SJSA1 (cell line): ENCODE data around the gene NDC1. TPM values are rescaled to one million over a fixed set of nuclear protein-coding genes. Genes with fewer than 3 reads are reported as not detected.
"Not testable (repeated sequence)": the region's sequence is repeated elsewhere in the genome, so short reads cannot be mapped to it uniquely, and the experiment has no call there.

ENCODE experiments used
- DNase-seq, 2 experiments: peaks; one replicate each; pipeline ENCODE4 v3.0.0-alpha.2; 2015 to 2020; ENCODE audit warnings: low spot score in 2 of 2, low read depth in 1 of 2
- H3K27ac ChIP-seq: fragments of 250-450 bp; sonication (Bioruptor Pico); 2 replicates; pipeline ENCODE4 v1.5.1; 2020; ENCODE audit warnings: mild to moderate bottlenecking, moderate library complexity
- H3K27me3 ChIP-seq: fragments of 250-450 bp; sonication (Bioruptor Pico); replicated peaks from 2 replicates; pipeline ENCODE4 v1.5.1; 2020; ENCODE audit warnings: mild to moderate bottlenecking, moderate library complexity
- H3K36me3 ChIP-seq: fragments of 250-450 bp; sonication (Bioruptor Pico); 2 replicates; pipeline ENCODE4 v1.5.1; 2020; ENCODE audit warnings: mild to moderate bottlenecking
- H3K4me1 ChIP-seq: fragments of 250-450 bp; sonication (Bioruptor Pico); replicated peaks from 2 replicates; pipeline ENCODE4 v1.6.1; 2021; ENCODE audit warnings: mild to moderate bottlenecking
- H3K4me3 ChIP-seq: fragments of 250-450 bp; sonication (Bioruptor Pico); 2 replicates; pipeline ENCODE4 v1.5.1; 2020; ENCODE audit warnings: mild to moderate bottlenecking
- H3K9me3 ChIP-seq: fragments of 250-450 bp; sonication (Bioruptor Pico); replicated peaks from 2 replicates; pipeline ENCODE4 v1.5.1; 2020; ENCODE audit warnings: mild to moderate bottlenecking
- total RNA-seq: library from RNA; depleted of rRNA; stranded (reverse); fragments of >200 nt; shearing (Covaris generic); gene quantifications from 2 replicates; pipeline ENCODE4 v1.2.3, GENCODE V29; 2014

NDC1 gene
- total RNA-seq, 1 experiment from 2014 or later: 65.0 TPM

DNA sequence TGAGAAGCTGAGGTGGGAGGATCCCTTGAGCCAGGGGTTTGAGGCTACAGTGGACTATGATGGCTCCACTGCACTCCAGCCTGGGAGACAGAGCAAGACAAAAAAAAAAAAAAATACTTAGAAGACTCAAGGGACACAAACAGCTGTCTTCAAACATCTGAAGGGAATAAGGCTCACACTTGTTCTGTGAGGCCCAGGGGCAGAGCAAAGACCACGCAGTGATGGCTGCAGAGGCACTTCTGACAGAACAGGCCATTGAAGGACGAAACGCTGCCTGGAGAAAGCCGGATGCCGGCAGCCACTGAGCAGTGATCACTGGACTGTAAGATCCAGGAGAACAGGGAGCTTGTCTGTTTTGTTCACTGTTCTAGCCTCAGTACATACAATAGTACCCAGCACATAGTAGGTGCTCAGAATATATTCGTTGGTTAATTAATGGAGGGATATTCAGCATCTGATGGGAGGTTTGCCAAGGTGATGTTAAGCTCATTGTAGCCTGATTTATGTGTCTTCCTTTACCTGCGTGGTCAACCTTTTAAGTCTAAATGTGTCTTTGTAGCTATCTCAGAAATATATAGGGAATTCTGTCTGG is 12.1 kb upstream of the NDC1 start:
- Histone ChIP-seq H3K9me3 (0 out of 2 replicates have a peak, but pooled peaks cover 2% of the 10 kb centered on the region), H3K27me3 (no peaks in the 10 kb centered on the region), H3K27ac (no peak overlapping the region), H3K4me3 (no peak overlapping the region), H3K36me3 (peaks cover 22% of the 10 kb centered on the region), H3K4me1 (no peaks in the 10 kb centered on the region)
- no peak for DNase-seq

DNA sequence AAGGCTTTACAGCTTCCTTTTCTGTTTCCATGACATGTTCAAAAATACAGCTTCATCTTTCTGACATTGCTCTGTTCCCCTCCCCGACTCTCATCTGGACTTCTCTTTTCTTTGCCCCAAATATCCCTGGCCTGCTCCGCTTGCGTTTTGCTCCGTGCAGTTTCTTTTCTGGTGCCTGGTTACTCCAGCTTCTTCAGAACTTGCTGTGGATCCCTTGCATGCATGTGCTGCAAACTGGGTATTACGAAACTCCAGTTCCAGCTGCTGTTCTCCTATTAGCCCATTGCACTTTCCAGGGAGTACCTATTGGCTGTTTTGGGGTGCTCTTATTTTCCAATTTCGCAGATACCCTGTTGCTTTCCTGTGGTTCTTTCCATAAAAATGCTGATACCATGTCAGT is 9.9 kb upstream of the NDC1 start:
- DNase-seq: no peak
- H3K4me3 ChIP-seq: no peak overlapping the region
- peaks cover 14% of the 10 kb centered on the region for H3K36me3 ChIP-seq

DNA sequence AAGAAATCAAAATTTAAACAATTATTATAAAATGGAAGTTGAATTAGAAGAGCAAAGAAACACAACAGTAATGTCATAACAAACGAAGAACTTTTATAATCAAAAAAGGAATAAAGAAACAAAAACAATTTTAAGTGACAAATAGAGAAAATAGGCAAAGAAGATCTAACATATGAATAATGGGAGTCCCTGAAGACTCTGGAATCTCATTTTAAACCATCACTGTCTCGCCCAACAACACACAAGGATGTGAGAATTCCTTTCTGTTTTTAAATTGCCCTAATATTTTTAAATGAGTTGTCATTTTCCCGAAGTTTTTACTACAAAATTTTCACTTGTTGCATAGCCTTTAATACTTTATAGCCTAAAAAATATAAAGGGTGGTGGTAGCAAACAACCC is 4.3 kb upstream of the NDC1 start:
- H3K27me3 ChIP-seq: no peaks in the 10 kb centered on the region
- H3K4me1 ChIP-seq: no peaks in the 10 kb centered on the region
- no peak overlapping the region for H3K27ac ChIP-seq
- peaks cover 3% of the 10 kb centered on the region; the same call in 1 of the 2 replicates for H3K36me3 ChIP-seq
- peaks cover 2% of the 10 kb centered on the region; the same call in 1 of the 2 replicates for H3K9me3 ChIP-seq
- no peak for DNase-seq
- no peak overlapping the region for H3K4me3 ChIP-seq

More for the DNA sequence above, 9.9 kb upstream of the NDC1 start:
- H3K9me3 ChIP-seq: 0 out of 2 replicates have a peak, but pooled peaks cover 2% of the 10 kb centered on the region
- H3K27me3 ChIP-seq: no peaks in the 10 kb centered on the region
- H3K27ac ChIP-seq: no peak overlapping the region
- H3K4me1 ChIP-seq: no peaks in the 10 kb centered on the region

DNA sequence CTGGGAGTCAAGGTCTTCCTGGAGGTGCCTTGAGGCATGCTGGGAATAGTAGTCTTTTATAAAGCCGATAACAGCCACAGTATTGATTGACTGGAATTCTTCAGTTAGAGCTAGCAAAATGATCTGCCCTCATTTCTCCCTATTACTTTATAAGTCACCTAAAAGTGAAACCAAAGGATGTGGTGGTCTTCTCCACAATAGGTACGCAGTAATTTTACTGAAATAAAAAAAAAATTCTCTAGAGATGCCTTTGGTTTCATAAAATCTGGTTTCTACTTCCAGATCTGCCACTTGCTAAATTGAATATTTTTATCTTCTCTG is 518 bp upstream of the NDC1 start:
- peaks cover 2% of the 10 kb centered on the region; the same call in 1 of the 2 replicates for H3K9me3 ChIP-seq
- DNase-seq: no peak
- H3K4me1 ChIP-seq: peaks cover 21% of the 10 kb centered on the region
- H3K27me3 ChIP-seq: no peaks in the 10 kb centered on the region
- H3K27ac ChIP-seq: no peak overlapping the region
- H3K36me3 ChIP-seq: peaks cover 3% of the 10 kb centered on the region; the same call in 1 of the 2 replicates
- peak overlapping the region; percentile 76 for H3K4me3 ChIP-seq

DNA sequence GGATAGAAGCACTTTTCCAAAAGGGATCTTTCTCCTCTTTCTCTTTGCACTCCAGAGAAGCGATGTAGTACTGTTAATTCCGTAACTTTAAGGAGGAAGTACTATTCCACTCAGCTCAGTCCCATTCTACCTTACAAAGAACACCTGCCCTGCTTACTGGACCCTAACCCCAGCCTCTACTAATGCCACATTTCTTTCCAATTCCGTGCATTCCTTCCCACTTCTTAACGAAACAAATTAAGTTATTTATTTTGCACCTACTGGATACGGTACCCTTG is 511 bp downstream of the NDC1 start:
- H3K27ac ChIP-seq: peak overlapping the region; percentile 54
- DNase-seq: no peak
- peaks cover 21% of the 10 kb centered on the region for H3K4me1 ChIP-seq
- H3K36me3 ChIP-seq: peaks cover 5% of the 10 kb centered on the region; the same call in 1 of the 2 replicates
- no peaks in the 10 kb centered on the region for H3K27me3 ChIP-seq
- peak overlapping the region; percentile 76 for H3K4me3 ChIP-seq
- H3K9me3 ChIP-seq: peaks cover 2% of the 10 kb centered on the region; the same call in 1 of the 2 replicates

DNA sequence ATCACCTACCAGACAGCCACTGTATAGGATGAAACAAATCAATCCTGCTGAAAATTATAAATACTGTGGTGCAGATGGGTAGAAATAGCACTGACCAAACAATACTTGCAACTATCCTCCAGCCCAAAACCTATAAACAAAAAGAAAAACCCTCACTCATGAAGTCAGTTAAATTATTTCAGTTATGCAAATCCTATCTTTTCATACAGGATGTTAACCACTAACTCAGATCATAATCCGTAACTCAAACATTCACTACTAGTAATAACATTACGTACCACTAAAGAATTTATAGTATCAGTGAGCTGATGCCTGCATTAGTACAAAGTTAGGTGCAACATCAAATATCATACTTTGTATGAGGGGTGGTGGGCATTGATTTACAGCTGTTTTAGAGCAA is 2.6 kb downstream of the NDC1 start:
- peaks cover 21% of the 10 kb centered on the region for H3K4me1 ChIP-seq
- H3K27ac ChIP-seq: peak overlapping the region; percentile 9; the same call in 1 of the 2 replicates
- no peaks in the 10 kb centered on the region for H3K9me3 ChIP-seq
- H3K36me3 ChIP-seq: peaks cover 11% of the 10 kb centered on the region
- DNase-seq: peak in 1 of 2 experiments; percentile 29
- H3K27me3 ChIP-seq: no peaks in the 10 kb centered on the region
- no peak overlapping the region for H3K4me3 ChIP-seq

DNA sequence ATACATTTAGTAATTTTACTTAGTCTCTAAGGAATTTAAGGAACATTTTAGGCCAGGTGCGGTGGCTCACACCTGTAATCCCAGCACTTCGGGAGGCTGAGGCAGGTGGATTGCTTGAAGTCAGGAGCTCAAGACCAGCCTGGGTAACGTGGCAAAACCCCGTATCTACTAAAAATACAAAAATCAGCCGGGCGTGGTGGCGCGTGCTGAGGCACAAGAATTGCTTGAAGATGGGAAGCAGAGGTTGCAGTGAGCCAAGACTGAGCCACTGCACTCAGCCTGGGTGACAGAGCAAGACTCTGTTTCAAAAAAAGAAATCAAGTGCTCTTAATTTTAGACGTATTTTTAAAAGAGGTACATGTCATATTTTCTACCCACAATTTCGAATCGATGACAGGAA is 3.3 kb downstream of the NDC1 start:
- no peak for DNase-seq
- H3K27me3 ChIP-seq: no peaks in the 10 kb centered on the region
- H3K4me3 ChIP-seq: no peak overlapping the region
- H3K9me3 ChIP-seq: no peaks in the 10 kb centered on the region
- peaks cover 21% of the 10 kb centered on the region for H3K4me1 ChIP-seq
- no peak overlapping the region for H3K27ac ChIP-seq
- peaks cover 16% of the 10 kb centered on the region for H3K36me3 ChIP-seq

DNA sequence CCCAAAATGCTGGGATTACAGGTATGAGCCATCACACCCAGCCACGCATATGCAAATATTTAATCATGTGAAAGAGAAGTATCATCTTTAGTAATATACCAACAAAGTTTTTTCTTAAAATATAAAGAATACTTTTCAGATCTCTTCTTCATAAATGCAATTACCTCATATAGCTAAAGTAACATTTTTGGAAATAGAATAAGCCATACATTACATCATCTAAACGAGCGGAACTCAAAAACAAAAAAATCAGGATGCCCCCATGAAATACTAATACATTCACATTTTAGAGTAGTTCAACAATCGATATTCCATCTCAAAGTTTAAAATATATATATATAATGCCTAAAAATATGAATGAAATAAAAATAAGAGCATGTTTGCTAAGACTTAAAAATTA is 4.7 kb downstream of the NDC1 start:
- H3K36me3 ChIP-seq: peaks cover 28% of the 10 kb centered on the region
- H3K9me3 ChIP-seq: no peaks in the 10 kb centered on the region
- H3K4me1 ChIP-seq: peaks cover 21% of the 10 kb centered on the region
- H3K27ac ChIP-seq: no peak overlapping the region
- DNase-seq: no peak
- H3K27me3 ChIP-seq: no peaks in the 10 kb centered on the region
- no peak overlapping the region for H3K4me3 ChIP-seq

DNA sequence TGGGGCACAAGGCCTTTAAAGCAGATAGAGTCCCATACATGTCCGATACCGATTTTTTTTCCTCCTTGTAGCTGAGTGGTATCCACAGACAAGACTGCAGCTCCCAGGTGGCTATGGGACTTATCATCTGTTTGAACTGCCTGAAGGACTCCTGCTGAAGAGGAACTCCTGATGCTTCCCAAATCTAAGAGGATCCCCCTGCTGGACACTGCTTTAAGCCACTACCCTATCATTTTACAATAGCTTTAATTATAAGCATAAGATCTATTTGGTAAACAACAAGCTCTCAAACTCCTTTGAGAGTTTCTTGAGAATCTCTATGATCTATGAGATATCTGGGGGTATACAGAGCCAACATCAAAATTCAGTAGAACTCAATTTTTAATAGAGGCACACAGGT is 11.7 kb downstream of the NDC1 start:
- Histone ChIP-seq H3K9me3 (no peaks in the 10 kb centered on the region), H3K36me3 (peaks cover 68% of the 10 kb centered on the region), H3K27me3 (no peaks in the 10 kb centered on the region), H3K4me1 (no peaks in the 10 kb centered on the region), H3K27ac (no peak overlapping the region), H3K4me3 (no peak overlapping the region)
- DNase-seq: peak in 1 of 2 experiments; percentile 19

DNA sequence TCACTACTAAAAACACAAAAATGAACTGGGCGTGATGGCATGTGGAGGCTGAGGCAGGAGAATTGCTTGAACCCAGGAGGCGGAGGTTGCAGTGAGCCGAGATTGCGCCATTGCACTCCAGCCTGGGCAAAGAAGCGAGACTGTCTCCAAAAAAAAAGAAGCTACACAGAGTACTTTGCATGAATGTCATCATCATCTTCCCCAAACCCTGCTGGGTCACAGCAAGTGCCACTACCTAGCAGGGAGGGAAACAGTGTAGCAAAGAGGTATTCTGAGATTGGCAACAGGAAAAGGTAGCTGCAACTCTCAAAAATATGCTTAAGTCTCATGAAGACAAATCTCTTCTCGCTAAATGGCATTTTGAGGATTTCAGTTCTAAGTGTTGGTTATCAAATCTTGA is 12.8 kb downstream of the NDC1 start:
- no peak overlapping the region for H3K4me3 ChIP-seq
- no peak overlapping the region for H3K27ac ChIP-seq
- H3K36me3 ChIP-seq: peaks cover 69% of the 10 kb centered on the region
- H3K27me3 ChIP-seq: no peaks in the 10 kb centered on the region
- no peaks in the 10 kb centered on the region for H3K9me3 ChIP-seq
- no peaks in the 10 kb centered on the region for H3K4me1 ChIP-seq
- DNase-seq: no peak

DNA sequence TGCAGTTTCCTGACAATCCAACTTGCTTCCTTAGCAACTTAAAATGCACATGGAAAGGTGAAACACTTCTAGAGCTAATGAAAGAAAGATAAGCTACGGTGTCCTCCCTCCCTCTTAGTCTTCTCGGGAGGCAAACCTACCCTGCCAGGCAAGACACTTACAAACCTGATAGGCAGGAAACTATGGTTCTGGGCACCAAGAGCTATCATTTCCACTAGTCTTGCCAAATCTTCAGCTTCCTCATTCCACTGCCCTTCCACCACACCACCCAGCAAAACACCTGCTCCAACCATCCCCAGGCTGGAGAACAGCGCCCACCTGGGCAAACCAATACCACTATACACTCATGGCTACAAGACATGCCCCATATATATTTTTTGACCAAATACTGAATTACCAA is 15.2 kb downstream of the NDC1 start:
- Histone ChIP-seq H3K4me1 (no peaks in the 10 kb centered on the region), H3K4me3 (no peak overlapping the region), H3K27me3 (no peaks in the 10 kb centered on the region), H3K27ac (no peak overlapping the region), H3K36me3 (peaks cover 61% of the 10 kb centered on the region), H3K9me3 (no peaks in the 10 kb centered on the region)
- no peak for DNase-seq

DNA sequence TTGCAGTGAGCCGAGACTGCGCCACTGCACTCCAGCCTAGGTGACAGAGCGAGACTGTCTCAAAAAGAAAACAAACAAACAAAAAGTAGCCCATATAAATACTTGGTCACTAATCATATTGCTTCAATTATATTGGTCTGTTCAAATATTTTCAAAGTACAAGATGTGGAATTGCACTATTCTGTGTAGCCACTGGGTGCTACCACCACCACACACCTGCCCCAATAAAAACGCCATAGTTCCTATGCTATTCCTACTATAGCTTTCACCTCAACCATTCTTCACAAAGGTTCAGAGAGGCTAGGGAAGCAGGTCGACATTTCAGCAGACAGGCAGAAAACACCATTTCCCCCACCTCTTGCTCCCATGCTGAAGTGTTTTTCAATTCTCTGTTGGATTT is 16.7 kb downstream of the NDC1 start:
- H3K4me3 ChIP-seq: no peak overlapping the region
- H3K36me3 ChIP-seq: peaks cover 59% of the 10 kb centered on the region
- no peaks in the 10 kb centered on the region for H3K4me1 ChIP-seq
- no peaks in the 10 kb centered on the region for H3K9me3 ChIP-seq
- DNase-seq: no peak
- no peak overlapping the region for H3K27ac ChIP-seq
- no peaks in the 10 kb centered on the region for H3K27me3 ChIP-seq

DNA sequence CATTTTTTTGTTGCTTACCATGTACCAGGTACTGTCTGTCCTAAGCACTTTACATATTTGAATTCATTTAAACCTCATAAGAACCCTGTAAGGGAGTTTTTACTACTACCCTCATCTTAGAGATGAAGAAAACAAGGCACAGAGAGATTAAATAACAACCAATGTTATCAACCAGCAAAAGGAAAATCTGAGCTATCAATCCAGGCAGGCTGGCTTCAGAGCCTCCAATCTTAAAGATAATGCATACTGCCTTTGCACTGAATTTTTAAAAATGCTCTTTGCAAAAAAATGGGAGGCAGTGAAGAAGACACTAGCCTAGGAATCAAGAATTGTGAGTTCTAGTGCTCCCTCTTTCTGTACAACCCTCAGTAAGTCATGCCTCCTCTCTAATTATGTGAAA is 18.7 kb downstream of the NDC1 start:
- H3K36me3 ChIP-seq: peaks cover 47% of the 10 kb centered on the region
- no peaks in the 10 kb centered on the region for H3K4me1 ChIP-seq
- no peak overlapping the region for H3K4me3 ChIP-seq
- H3K27ac ChIP-seq: no peak overlapping the region
- no peak for DNase-seq
- no peaks in the 10 kb centered on the region for H3K9me3 ChIP-seq
- no peaks in the 10 kb centered on the region for H3K27me3 ChIP-seq

DNA sequence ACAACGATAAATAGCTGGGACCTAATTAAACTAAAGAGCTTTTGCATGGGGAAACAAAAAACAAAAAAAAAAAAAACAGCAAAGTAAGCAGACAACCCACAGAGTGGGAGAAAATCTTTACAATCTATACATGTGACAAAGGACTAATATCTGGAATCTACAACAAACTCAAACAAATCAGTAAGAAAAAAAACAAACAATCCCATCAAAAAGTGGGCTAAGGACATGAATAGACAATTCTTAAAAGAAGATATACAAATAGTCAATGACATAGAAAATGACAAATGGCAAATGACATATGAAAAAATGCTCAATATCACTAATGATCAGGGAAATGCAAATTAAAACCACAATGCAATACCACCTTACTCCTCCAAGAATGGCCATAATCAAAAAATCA is 21.5 kb downstream of the NDC1 start:
- not testable (repeated sequence) for H3K4me3 ChIP-seq, H3K27me3 ChIP-seq, H3K27ac ChIP-seq, H3K9me3 ChIP-seq, DNase-seq, H3K4me1 ChIP-seq
- H3K36me3 ChIP-seq: peaks cover 46% of the 10 kb centered on the region

DNA sequence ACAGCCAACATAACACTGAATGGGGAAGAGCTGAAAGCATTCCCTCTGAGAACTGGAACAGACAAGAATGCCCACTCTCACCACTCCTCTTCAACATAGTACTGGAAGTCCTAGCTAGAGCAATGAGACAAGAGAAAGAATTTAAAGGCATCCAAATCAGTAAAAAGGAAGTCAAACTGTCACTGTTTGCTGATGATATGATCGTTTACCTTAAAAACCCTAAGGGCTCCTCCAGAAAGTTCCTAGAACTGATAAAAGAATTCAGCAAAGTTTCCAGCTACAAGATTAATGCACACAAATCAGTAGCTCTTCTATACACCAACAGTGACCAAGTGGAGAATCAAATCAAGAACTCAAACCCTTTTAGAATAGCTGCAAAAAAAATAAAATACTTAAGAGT is 22.6 kb downstream of the NDC1 start:
- H3K9me3 ChIP-seq, DNase-seq, H3K4me1 ChIP-seq, H3K27me3 ChIP-seq, H3K4me3 ChIP-seq, H3K27ac ChIP-seq: not testable (repeated sequence)
- H3K36me3 ChIP-seq: peaks cover 50% of the 10 kb centered on the region
